ENCODE data around the gene PERCC1. TPM values are rescaled to one million over a fixed set of nuclear protein-coding genes. Genes with fewer than 3 reads are reported as not detected.

The PERCC1 gene
- total RNA-seq, 1 donor from 2014 or later = not detected

GRCh38 chr16:1408171-1408837 is 22.6 kb upstream of the PERCC1 start:
- peak; percentile 90 for DNase-seq (ENCODE audit: low read depth)

- DNase-seq (ENCODE audit: low read depth) = no peak
Measured at GRCh38 chr16:1412847-1413246, 18.0 kb upstream of the PERCC1 start.

- peak; percentile 47 for DNase-seq (ENCODE audit: low read depth)
Measured at GRCh38 chr16:1413684-1414531, 17.0 kb upstream of the PERCC1 start.

GRCh38 chr16:1414532-1415260 is 16.2 kb upstream of the PERCC1 start, which contains the start of gene UNKL:
Gene UNKL, minus strand, starts transcription at chr16:1414704. Its CDS starts 13 bp downstream, at chr16:1414691.
- peak; percentile 55 for DNase-seq (ENCODE audit: low read depth)

- no peak for DNase-seq (ENCODE audit: low read depth)
Measured at GRCh38 chr16:1416521-1416941, 14.3 kb upstream of the PERCC1 start.

GRCh38 chr16:1420111-1420539 is 10.8 kb upstream of the PERCC1 start:
- DNase-seq (ENCODE audit: low read depth) = peak; percentile 8

GRCh38 chr16:1422076-1422475 is 8.8 kb upstream of the PERCC1 start:
- no peak for DNase-seq (ENCODE audit: low read depth)

GRCh38 chr16:1424028-1424427 is 6.8 kb upstream of the PERCC1 start:
- DNase-seq (ENCODE audit: low read depth) = no peak

GRCh38 chr16:1425616-1426370 is 5.1 kb upstream of the PERCC1 start:
- no peak for DNase-seq (ENCODE audit: low read depth)

- no peak for DNase-seq (ENCODE audit: low read depth)
Measured at GRCh38 chr16:1426734-1427471, 4.0 kb upstream of the PERCC1 start.

GRCh38 chr16:1427473-1428461 is 3.1 kb upstream of the PERCC1 start:
- no peak for DNase-seq (ENCODE audit: low read depth)

GRCh38 chr16:1428511-1428910 is 2.4 kb upstream of the PERCC1 start:
- DNase-seq (ENCODE audit: low read depth) = no peak

GRCh38 chr16:1429012-1429411 is 1.9 kb upstream of the PERCC1 start:
- no peak for DNase-seq (ENCODE audit: low read depth)

- no peak for DNase-seq (ENCODE audit: low read depth)
Measured at GRCh38 chr16:1429631-1430030, 1.2 kb upstream of the PERCC1 start.

GRCh38 chr16:1430214-1430758 is 592 bp upstream of the PERCC1 start:
- DNase-seq (ENCODE audit: low read depth) = no peak

GRCh38 chr16:1431497-1432270 is 806 bp downstream of the PERCC1 start:
- DNase-seq (ENCODE audit: low read depth) = no peak

GRCh38 chr16:1432388-1433262 is 1.7 kb downstream of the PERCC1 start:
- DNase-seq (ENCODE audit: low read depth) = no peak
